NT2/D1 (cell line): ENCODE measurements around the gene MBNL1.

Experiments
- YY1 ChIP-seq: IDR thresholded peaks from 2 replicates; pipeline ENCODE4 v1.6.1; 2011; ENCODE audit not compliant: insufficient read length, insufficient read depth
- ZNF274 ChIP-seq: IDR thresholded peaks from 2 replicates; pipeline ENCODE4 v1.6.1; 2011; ENCODE audit warnings: mild to moderate bottlenecking, low read depth, low read length

GRCh38 chr3:152269831-152270734 is 1.4 kb downstream of the MBNL1 start:
- TF ChIP-seq ZNF274 (no peak), YY1 (no peak)
